ENCODE measurements around the gene GRN. TPM values are rescaled to one million over a fixed set of nuclear protein-coding genes. Genes with fewer than 3 reads are reported as not detected.

Gene GRN
- total and polyA plus RNA-seq, 2 of the 13 experiments (the other 11 are each of a cell fraction or from before 2014, with no cell fraction given) = 86.6 to 143 TPM

- TF ChIP-seq, protein P1, sequence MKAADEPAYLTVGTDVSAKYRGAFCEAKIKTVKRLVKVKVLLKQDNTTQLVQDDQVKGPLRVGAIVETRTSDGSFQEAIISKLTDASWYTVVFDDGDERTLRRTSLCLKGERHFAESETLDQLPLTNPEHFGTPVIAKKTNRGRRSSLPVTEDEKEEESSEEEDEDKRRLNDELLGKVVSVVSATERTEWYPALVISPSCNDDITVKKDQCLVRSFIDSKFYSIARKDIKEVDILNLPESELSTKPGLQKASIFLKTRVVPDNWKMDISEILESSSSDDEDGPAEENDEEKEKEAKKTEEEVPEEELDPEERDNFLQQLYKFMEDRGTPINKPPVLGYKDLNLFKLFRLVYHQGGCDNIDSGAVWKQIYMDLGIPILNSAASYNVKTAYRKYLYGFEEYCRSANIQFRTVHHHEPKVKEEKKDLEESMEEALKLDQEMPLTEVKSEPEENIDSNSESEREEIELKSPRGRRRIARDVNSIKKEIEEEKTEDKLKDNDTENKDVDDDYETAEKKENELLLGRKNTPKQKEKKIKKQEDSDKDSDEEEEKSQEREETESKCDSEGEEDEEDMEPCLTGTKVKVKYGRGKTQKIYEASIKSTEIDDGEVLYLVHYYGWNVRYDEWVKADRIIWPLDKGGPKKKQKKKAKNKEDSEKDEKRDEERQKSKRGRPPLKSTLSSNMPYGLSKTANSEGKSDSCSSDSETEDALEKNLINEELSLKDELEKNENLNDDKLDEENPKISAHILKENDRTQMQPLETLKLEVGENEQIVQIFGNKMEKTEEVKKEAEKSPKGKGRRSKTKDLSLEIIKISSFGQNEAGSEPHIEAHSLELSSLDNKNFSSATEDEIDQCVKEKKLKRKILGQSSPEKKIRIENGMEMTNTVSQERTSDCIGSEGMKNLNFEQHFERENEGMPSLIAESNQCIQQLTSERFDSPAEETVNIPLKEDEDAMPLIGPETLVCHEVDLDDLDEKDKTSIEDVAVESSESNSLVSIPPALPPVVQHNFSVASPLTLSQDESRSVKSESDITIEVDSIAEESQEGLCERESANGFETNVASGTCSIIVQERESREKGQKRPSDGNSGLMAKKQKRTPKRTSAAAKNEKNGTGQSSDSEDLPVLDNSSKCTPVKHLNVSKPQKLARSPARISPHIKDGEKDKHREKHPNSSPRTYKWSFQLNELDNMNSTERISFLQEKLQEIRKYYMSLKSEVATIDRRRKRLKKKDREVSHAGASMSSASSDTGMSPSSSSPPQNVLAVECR (CRISPR knock-in tag; IDR thresholded peaks at IDR 0.05; ENCODE audit: borderline replicate concordance) = 0 out of 2 replicates have a peak, but pooled peaks have one; percentile 24
- TF ChIP-seq POGZ (CRISPR knock-in tag; IDR thresholded peaks at IDR 0.05) (no peak), ETV6 (CRISPR knock-in tag; conservative IDR thresholded peaks at IDR 0.05) (no peak), ZNF235 (CRISPR knock-in tag; IDR thresholded peaks at IDR 0.05; ENCODE audit: borderline replicate concordance) (no peak), BORCS8-MEF2B (CRISPR knock-in tag; IDR thresholded peaks at IDR 0.05) (no peak), MED8 (CRISPR knock-in tag; IDR thresholded peaks at IDR 0.05; ENCODE audit: insufficient replicate concordance) (no peak), ZNF337 (CRISPR knock-in tag; IDR thresholded peaks at IDR 0.05; ENCODE audit: borderline replicate concordance, low read depth) (no peak), ZMYM4 (CRISPR knock-in tag; IDR thresholded peaks at IDR 0.05) (no peak), MXD3 (CRISPR knock-in tag; IDR thresholded peaks at IDR 0.05) (no peak), GABPB1 (CRISPR knock-in tag; IDR thresholded peaks at IDR 0.05) (peak; percentile 31; the same call in 1 of the 2 replicates), ZSCAN31 (CRISPR knock-in tag; IDR thresholded peaks at IDR 0.05; ENCODE audit: low read depth) (no peak)
- TF ChIP-seq, protein P2, sequence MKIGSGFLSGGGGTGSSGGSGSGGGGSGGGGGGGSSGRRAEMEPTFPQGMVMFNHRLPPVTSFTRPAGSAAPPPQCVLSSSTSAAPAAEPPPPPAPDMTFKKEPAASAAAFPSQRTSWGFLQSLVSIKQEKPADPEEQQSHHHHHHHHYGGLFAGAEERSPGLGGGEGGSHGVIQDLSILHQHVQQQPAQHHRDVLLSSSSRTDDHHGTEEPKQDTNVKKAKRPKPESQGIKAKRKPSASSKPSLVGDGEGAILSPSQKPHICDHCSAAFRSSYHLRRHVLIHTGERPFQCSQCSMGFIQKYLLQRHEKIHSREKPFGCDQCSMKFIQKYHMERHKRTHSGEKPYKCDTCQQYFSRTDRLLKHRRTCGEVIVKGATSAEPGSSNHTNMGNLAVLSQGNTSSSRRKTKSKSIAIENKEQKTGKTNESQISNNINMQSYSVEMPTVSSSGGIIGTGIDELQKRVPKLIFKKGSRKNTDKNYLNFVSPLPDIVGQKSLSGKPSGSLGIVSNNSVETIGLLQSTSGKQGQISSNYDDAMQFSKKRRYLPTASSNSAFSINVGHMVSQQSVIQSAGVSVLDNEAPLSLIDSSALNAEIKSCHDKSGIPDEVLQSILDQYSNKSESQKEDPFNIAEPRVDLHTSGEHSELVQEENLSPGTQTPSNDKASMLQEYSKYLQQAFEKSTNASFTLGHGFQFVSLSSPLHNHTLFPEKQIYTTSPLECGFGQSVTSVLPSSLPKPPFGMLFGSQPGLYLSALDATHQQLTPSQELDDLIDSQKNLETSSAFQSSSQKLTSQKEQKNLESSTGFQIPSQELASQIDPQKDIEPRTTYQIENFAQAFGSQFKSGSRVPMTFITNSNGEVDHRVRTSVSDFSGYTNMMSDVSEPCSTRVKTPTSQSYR (CRISPR knock-in tag; IDR thresholded peaks at IDR 0.05; ENCODE audit: borderline replicate concordance) = peak; percentile 53; the same call in 1 of the 2 replicates
Observed at GRCh38 chr17:44314869-44315661, 30.0 kb upstream of the GRN start (continued).
